ENCODE measurements around the gene PTPN18.

GRCh38 chr2:130314377-130314776 lies 41.5 kb upstream of the PTPN18 start:
- TF ChIP-seq CTCF (IDR thresholded peaks at IDR 0.05) (no peak), EP300 (IDR thresholded peaks at IDR 0.05) (no peak), POLR2A (IDR thresholded peaks at IDR 0.05) (no peak)

Data from sigmoid colon (tissue), 4 donors.